GM12892 (cell line): ENCODE results near the gene FIP1L1.

Experiments
- POLR2A ChIP-seq: IDR thresholded peaks from 2 replicates; pipeline ENCODE4 v1.6.1; 2011; ENCODE audit warnings: low read depth, low read length, control low read depth
- POLR2AphosphoS5 ChIP-seq: IDR thresholded peaks from 2 replicates; pipeline ENCODE4 v1.6.1; 2011; ENCODE audit warnings: low read depth, low read length, control low read depth
- TAF1 ChIP-seq: IDR thresholded peaks from 2 replicates; pipeline ENCODE4 v1.6.1; 2011; ENCODE audit warnings: low read depth, mild to moderate bottlenecking, control low read depth, low read length, borderline replicate concordance

DNA sequence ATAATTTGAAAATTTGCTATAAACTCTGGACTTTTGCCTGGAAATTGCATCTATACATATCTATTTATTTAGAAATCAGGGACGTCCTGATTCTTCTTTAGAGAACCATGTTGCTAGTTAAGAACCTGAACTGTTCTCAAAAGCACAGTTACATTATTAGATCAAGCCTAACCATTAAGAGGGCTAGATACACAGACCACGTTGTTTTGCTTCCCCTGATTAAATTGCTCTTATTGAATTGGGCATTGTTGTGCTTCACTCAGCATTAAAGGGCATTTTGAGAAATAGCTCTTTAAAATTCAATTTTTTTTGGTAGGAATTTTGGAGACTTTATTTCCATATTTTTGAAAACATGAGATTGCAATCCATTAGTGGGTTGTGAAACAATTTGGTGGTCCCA is 44.4 kb downstream of the FIP1L1 start:
- no peak for TF ChIP-seq POLR2A
- TF ChIP-seq POLR2AphosphoS5: no peak
- TF ChIP-seq TAF1: no peak
